ENCODE data around the gene LIMCH1. TPM values are rescaled to one million over a fixed set of nuclear protein-coding genes. Genes with fewer than 3 reads are reported as not detected.

LIMCH1 gene
- total and polyA plus RNA-seq, 2 of the 8 experiments (the other 6 are each of a cell fraction or from before 2014, with no cell fraction given) = 2.7 to 3.0 TPM

GRCh38 chr4:41686893-41687292, 148.9 kb downstream of the LIMCH1 start:
- Histone ChIP-seq H2BK120ac (replicated peaks; ENCODE audit: low read depth, low read length) (no peak overlapping the region), H4K8ac (ENCODE audit: extremely low read depth, insufficient read depth, low read length) (no peak overlapping the region), H2BK15ac (ENCODE audit: low read length) (no peak overlapping the region), H4K20me1 (replicated peaks in 1 of 2; ENCODE audit: control insufficient read depth in 1 of 2, insufficient read depth in 2 of 2, low read length in 2 of 2) (no peaks in the 10 kb centered on the region), H3K4me1 (replicated peaks in 1 of 4; ENCODE audit: control insufficient read depth in 3 of 4, insufficient read depth in 4 of 4, low read length in 3 of 4) (no peaks in the 10 kb centered on the region), H3K56ac (replicated peaks; ENCODE audit: insufficient read length, low read depth, low read length) (no peak overlapping the region), H3K36me3 (ENCODE audit: control insufficient read depth in 2 of 4, insufficient read depth in 4 of 4, low read length in 3 of 4) (no peaks in the 10 kb centered on the region), H3K79me1 (ENCODE audit: low read depth, low read length) (no peaks in the 10 kb centered on the region), H3K79me2 (ENCODE audit: control insufficient read depth in 1 of 2, insufficient read depth in 2 of 2, low read length in 2 of 2) (no peaks in the 10 kb centered on the region), H2BK20ac (ENCODE audit: low read length) (no peak overlapping the region), H3K23me2 (ENCODE audit: low read depth, low read length) (no peaks in the 10 kb centered on the region), H3K14ac (ENCODE audit: insufficient read length) (no peak overlapping the region), H3K23ac (ENCODE audit: insufficient read length) (no peak overlapping the region), H3K4me3 (ENCODE audit: extremely low read depth in 1 of 4, insufficient read depth in 2 of 4, low read depth in 3 of 4, low read length in 4 of 4) (no peak overlapping the region), H4K91ac (replicated peaks; ENCODE audit: insufficient read length, low read length) (no peak overlapping the region), H3K18ac (ENCODE audit: extremely low read depth, low read length) (no peak overlapping the region), H3K9ac (replicated peaks in 1 of 4; ENCODE audit: extremely low read depth in 1 of 4, low read depth in 3 of 4, low read length in 3 of 4) (no peak overlapping the region), H2BK12ac (ENCODE audit: low read depth, low read length) (no peak overlapping the region), H3K27ac (ENCODE audit: low read depth, low read length) (no peak overlapping the region), H3K4ac (replicated peaks; ENCODE audit: insufficient read length, low read depth, low read length) (no peak overlapping the region), H2AK5ac (ENCODE audit: low read depth, low read length) (no peak overlapping the region), H2BK5ac (ENCODE audit: low read depth, low read length) (no peak overlapping the region), H3K4me2 (ENCODE audit: insufficient read depth in 1 of 2, low read depth in 2 of 2, low read length in 2 of 2) (no peak overlapping the region), H4K5ac (ENCODE audit: insufficient read length, low read depth, low read length) (no peak overlapping the region), H2AFZ (ENCODE audit: low read length) (no peak overlapping the region), H3K9me3 (ENCODE audit: insufficient read depth in 2 of 2, low read depth in 1 of 2, low read length in 1 of 2) (no peaks in the 10 kb centered on the region), H3K27me3 (replicated peaks in 1 of 4; ENCODE audit: control insufficient read depth in 3 of 4, extremely low read depth in 1 of 4, insufficient read depth in 3 of 4, low read length in 3 of 4) (no peaks in the 10 kb centered on the region)
- POLR2A ChIA-PET (ENCODE audit: partially characterized antibody) = no interaction called here
- TF ChIP-seq CTCF (IDR thresholded peaks at IDR 0.05; ENCODE audit: control extremely low read depth in 1 of 3, insufficient read depth in 1 of 3, low read depth in 1 of 3, low read length in 3 of 3) (no peak), GABPA (IDR thresholded peaks at IDR 0.05; ENCODE audit: borderline replicate concordance, insufficient read depth, low read length) (no peak), SRF (IDR thresholded peaks at IDR 0.05; ENCODE audit: low read depth, low read length) (no peak), SAP30 (IDR thresholded peaks at IDR 0.05; ENCODE audit: insufficient read depth, insufficient replicate concordance, low read length) (no peak), E2F6 (IDR thresholded peaks at IDR 0.05) (no peak), ASH2L (IDR thresholded peaks at IDR 0.05; ENCODE audit: low read length) (no peak), POLR2AphosphoS5 (IDR thresholded peaks at IDR 0.05; ENCODE audit: low read depth, low read length) (no peak), CEBPB (IDR thresholded peaks at IDR 0.05; ENCODE audit: low read depth, low read length) (no peak), KDM4A (IDR thresholded peaks at IDR 0.05; ENCODE audit: low read depth, low read length, severe bottlenecking) (no peak), CHD1 (IDR thresholded peaks at IDR 0.05; ENCODE audit: low read depth, low read length) (no peak), POU5F1 (IDR thresholded peaks at IDR 0.05; ENCODE audit: low read depth, low read length) (no peak), BACH1 (IDR thresholded peaks at IDR 0.05; ENCODE audit: low read length) (no peak)
- no peak for FAIRE-seq
- CTCF ChIA-PET (ENCODE audit: partially characterized antibody) = interaction anchor here (0.9 to 1.3 kb wide), 4 partner anchors 12 to 201 kb away, joined by 3 to 4 read pairs (median 3); no protein-coding TSS in a partner anchor
- WGBS, 2 experiments (ENCODE audit: extremely low coverage in 1 of 2, insufficient coverage in 1 of 2, insufficient read length in 1 of 2, insufficient replicate concordance in 2 of 2, low coverage in 1 of 2, low lambda C conversion rate in 2 of 2, missing lambda C conversion rate in 1 of 2) = 85% methylated on average over 8 of the region's 8 CpGs; no CpG with 5 or more reads in 1 of the 2 experiments
- DNase-seq (ENCODE audit: low read depth in 1 of 2, low spot score in 2 of 2) = no peak
